ENCODE data around the gene CDK16.

DNA sequence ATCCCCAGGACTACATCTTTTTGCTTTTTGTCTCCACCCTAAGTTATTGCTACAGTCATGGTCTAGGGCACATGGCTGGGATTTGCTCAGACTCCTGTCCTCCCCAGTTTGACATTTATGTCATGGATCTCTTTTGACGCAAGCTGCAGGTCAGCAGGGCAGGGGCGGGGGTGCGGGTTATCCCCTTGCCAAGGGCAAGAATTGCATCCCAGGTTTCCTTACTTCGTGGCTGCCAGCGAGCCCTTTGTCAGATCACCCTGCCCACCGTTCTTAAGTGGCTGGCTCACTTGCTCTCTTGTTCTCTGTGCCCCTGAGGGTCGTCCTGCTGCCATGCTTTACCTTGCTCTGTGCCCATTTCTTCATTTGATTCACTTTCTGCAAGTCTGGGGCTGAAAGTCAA is 45.9 kb upstream of the CDK16 start:
- TF ChIP-seq, protein P1, sequence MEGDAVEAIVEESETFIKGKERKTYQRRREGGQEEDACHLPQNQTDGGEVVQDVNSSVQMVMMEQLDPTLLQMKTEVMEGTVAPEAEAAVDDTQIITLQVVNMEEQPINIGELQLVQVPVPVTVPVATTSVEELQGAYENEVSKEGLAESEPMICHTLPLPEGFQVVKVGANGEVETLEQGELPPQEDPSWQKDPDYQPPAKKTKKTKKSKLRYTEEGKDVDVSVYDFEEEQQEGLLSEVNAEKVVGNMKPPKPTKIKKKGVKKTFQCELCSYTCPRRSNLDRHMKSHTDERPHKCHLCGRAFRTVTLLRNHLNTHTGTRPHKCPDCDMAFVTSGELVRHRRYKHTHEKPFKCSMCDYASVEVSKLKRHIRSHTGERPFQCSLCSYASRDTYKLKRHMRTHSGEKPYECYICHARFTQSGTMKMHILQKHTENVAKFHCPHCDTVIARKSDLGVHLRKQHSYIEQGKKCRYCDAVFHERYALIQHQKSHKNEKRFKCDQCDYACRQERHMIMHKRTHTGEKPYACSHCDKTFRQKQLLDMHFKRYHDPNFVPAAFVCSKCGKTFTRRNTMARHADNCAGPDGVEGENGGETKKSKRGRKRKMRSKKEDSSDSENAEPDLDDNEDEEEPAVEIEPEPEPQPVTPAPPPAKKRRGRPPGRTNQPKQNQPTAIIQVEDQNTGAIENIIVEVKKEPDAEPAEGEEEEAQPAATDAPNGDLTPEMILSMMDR (IDR thresholded peaks at IDR 0.05) = no peak
- TF ChIP-seq POLR2A (IDR thresholded peaks at IDR 0.05) = no peak
